OCI-LY7 (cell line): ENCODE results near the gene UBE2M. TPM values are rescaled to one million over a fixed set of nuclear protein-coding genes. Genes with fewer than 3 reads are reported as not detected.

Experiments
- BruUV-seq: library from RNA; stranded (reverse); fragments of 400-500 nt; replicated peaks from 2 replicates; lab custom pipeline; 2021; lab: Mats Ljungman, UMichigan
- CTCF ChIA-PET: fragments of 300-600 bp; sonication (Branson Sonifier 250); formaldehyde crosslinking; loops from one replicate; lab custom pipeline; 2022; ENCODE audit warnings: antibody characterized with exemption; ENCODE audit not compliant: unreplicated experiment; lab: Charles Lee
- POLR2A ChIA-PET: fragments of 300-600 bp; sonication (Branson Sonifier 250); formaldehyde crosslinking; loops from one replicate; lab custom pipeline; 2022; ENCODE audit warnings: antibody characterized with exemption; lab: Charles Lee
- DNase-seq: peaks from one replicate; pipeline ENCODE4 v3.0.0-alpha.2; 2015; ENCODE audit warnings: low spot score
- H2AFZ ChIP-seq: fragments of 200-600 bp; sonication (generic), shearing (Covaris generic); 2 replicates; pipeline ENCODE4 v1.6.1; 2014; ENCODE audit warnings: mild to moderate bottlenecking, antibody characterized with exemption, low read length, moderate library complexity
- H3K27ac ChIP-seq: fragments of 200-600 bp; sonication (generic); 2 replicates; pipeline ENCODE4 v1.5.1; 2014; ENCODE audit warnings: mixed run types, low read depth, mild to moderate bottlenecking, moderate library complexity, low read length, inconsistent platforms; ENCODE audit not compliant: poor library complexity, severe bottlenecking
- H3K36me3 ChIP-seq: fragments of 200-600 bp; sonication (generic); 2 replicates; pipeline ENCODE4 v1.6.1; 2014; ENCODE audit warnings: mild to moderate bottlenecking, antibody characterized with exemption, low read length, moderate library complexity, mixed read lengths; ENCODE audit not compliant: insufficient read depth
- H3K4me1 ChIP-seq: fragments of 200-600 bp; sonication (generic); 2 replicates; pipeline ENCODE4 v1.5.1; 2014; ENCODE audit warnings: mild to moderate bottlenecking, low read length; ENCODE audit not compliant: insufficient read depth, poor library complexity, severe bottlenecking
- H3K4me2 ChIP-seq: fragments of 200-600 bp; sonication (generic); 2 replicates; pipeline ENCODE4 v1.6.1; 2014; ENCODE audit warnings: mild to moderate bottlenecking, low read length
- H3K4me3 ChIP-seq: fragments of 200-600 bp; sonication (generic); 2 replicates; pipeline ENCODE4 v1.5.1; 2014; ENCODE audit warnings: mild to moderate bottlenecking, low read depth, low read length; ENCODE audit not compliant: poor library complexity, severe bottlenecking
- H3K79me2 ChIP-seq: fragments of 200-600 bp; sonication (generic); 2 replicates; pipeline ENCODE4 v1.6.1; 2016; ENCODE audit warnings: low read depth, mild to moderate bottlenecking, low read length, moderate library complexity, mixed read lengths; ENCODE audit not compliant: insufficient read depth
- H3K9me2 ChIP-seq: fragments of 200-600 bp; sonication (generic); 2 replicates; pipeline ENCODE4 v1.6.1; 2016; ENCODE audit warnings: mild to moderate bottlenecking, low read length, mixed read lengths; ENCODE audit not compliant: insufficient read depth
- H3K9me3 ChIP-seq: fragments of 200-600 bp; sonication (generic); 2 replicates; pipeline ENCODE4 v1.6.1; 2014; ENCODE audit warnings: mild to moderate bottlenecking, mixed run types, low read length, mixed read lengths
- H4K20me1 ChIP-seq: fragments of 200-600 bp; sonication (generic); 2 replicates; pipeline ENCODE4 v1.6.1; 2014; ENCODE audit warnings: mild to moderate bottlenecking, antibody characterized with exemption, low read length, moderate library complexity, mixed read lengths; ENCODE audit not compliant: insufficient read depth
- CTCF ChIP-seq: fragments of 200-600 bp; sonication (generic); conservative IDR thresholded peaks from 2 replicates; pipeline ENCODE4 v1.5.1; 2014; ENCODE audit warnings: mild to moderate bottlenecking, antibody characterized with exemption, low read length, moderate library complexity, mixed read lengths
- EZH2phosphoT487 ChIP-seq: fragments of 200-600 bp; sonication (generic); IDR thresholded peaks from 2 replicates; pipeline ENCODE4 v1.6.1; 2018; ENCODE audit warnings: low read depth, borderline replicate concordance, mild to moderate bottlenecking, mixed run types, antibody characterized with exemption, low read length, moderate library complexity, mixed read lengths
- intact Hi-C: fragments of 100-400 bp; cut with micrococcal nuclease; formaldehyde crosslinking; loops from one replicate; pipeline ENCODE4 v1.10.0; 2022; ENCODE audit not compliant: unreplicated experiment
- total RNA-seq, 2 experiments: library from RNA; depleted of rRNA in 1 of 2; stranded (reverse); fragments of >200 nt in 1 of 2; shearing (Covaris generic) in 1 of 2; gene quantifications; 2 replicates each; pipeline ENCODE4 v1.2.3, GENCODE V29; 2014 to 2022

UBE2M gene
- total RNA-seq, 2 experiments from 2014 or later: 101 to 117 TPM

GRCh38 chr19:58516246-58516836 lies 42.1 kb downstream of the UBE2M start:
- peaks cover 31% of the 10 kb centered on the region for H3K36me3 ChIP-seq
- H2AFZ ChIP-seq: no peak overlapping the region
- no peak overlapping the region; the same call in 1 of the 2 replicates for H3K4me2 ChIP-seq
- ChIA-PET POLR2A (no interaction called here), CTCF (no interaction called here)
- peaks cover 11% of the 10 kb centered on the region; the same call in 1 of the 2 replicates for H3K79me2 ChIP-seq
- DNase-seq: no peak
- TF ChIP-seq CTCF (no peak), EZH2phosphoT487 (no peak)
- no peak overlapping the region for H3K27ac ChIP-seq
- H3K9me2 ChIP-seq: no peaks in the 10 kb centered on the region
- H3K4me1 ChIP-seq: peaks cover 20% of the 10 kb centered on the region
- no peaks in the 10 kb centered on the region for H3K9me3 ChIP-seq
- H3K4me3 ChIP-seq: no peak overlapping the region
- no peaks in the 10 kb centered on the region for H4K20me1 ChIP-seq
- intact Hi-C loops: loop anchor here (5.0 kb wide), 1 partner anchor 189 kb away; the partner anchor contains the start of gene ZSCAN22
- TSS peak; percentile 45 for BruUV-seq

DNA sequence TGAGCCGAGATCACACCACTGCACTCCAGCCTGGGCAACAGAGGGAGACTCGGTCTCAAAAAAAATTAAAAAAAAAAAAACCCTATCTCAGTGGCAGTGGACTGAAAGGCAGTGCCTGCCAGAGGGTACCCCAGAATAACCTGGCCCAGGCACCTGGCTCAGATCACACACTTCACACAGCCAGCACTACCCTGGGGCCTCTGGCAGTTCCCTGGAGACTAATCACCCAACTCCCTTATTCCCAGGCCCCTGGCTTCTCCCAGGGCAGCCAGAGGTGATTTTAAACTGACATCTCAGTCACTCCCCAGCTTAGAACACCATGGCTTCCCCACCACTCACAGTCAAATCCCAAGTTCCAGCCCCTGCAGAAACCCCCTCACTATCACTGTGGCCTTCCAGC lies 43.2 kb downstream of the UBE2M start:
- Histone ChIP-seq H3K4me3 (no peak overlapping the region), H4K20me1 (no peaks in the 10 kb centered on the region), H3K27ac (no peak overlapping the region), H3K79me2 (peaks cover 11% of the 10 kb centered on the region; the same call in 1 of the 2 replicates), H3K4me2 (peak overlapping the region; percentile 8; the same call in 1 of the 2 replicates), H3K4me1 (peaks cover 15% of the 10 kb centered on the region), H3K9me3 (no peaks in the 10 kb centered on the region), H3K36me3 (peaks cover 31% of the 10 kb centered on the region), H2AFZ (no peak overlapping the region), H3K9me2 (no peaks in the 10 kb centered on the region)
- no peak for TF ChIP-seq EZH2phosphoT487
- TF ChIP-seq CTCF: no peak
- POLR2A ChIA-PET: interaction anchor here (1.1 kb wide), 1 partner anchor 61 kb away, joined by 4 read pairs; no protein-coding TSS in a partner anchor
- DNase-seq: no peak
- CTCF ChIA-PET: no interaction called here
- BruUV-seq: TSS peak; percentile 45
- intact Hi-C loops: loop anchor here (2.0 to 5.0 kb wide), 2 partner anchors 58 to 188 kb away; partner anchors contain the start of genes MZF1 and ZSCAN22
